UCSD-AML1 (cell line): ENCODE results near the gene SYNJ1.
"Not testable (repeated sequence)": the region's sequence is repeated elsewhere in the genome, so short reads cannot be mapped to it uniquely, and the experiment has no call there.

Experiments used
- DNase-seq: peaks from one replicate; lab custom pipeline; 2025; ENCODE audit not compliant: unreplicated experiment; lab: John Stamatoyannopoulos, UW

SYNJ1 gene

DNA sequence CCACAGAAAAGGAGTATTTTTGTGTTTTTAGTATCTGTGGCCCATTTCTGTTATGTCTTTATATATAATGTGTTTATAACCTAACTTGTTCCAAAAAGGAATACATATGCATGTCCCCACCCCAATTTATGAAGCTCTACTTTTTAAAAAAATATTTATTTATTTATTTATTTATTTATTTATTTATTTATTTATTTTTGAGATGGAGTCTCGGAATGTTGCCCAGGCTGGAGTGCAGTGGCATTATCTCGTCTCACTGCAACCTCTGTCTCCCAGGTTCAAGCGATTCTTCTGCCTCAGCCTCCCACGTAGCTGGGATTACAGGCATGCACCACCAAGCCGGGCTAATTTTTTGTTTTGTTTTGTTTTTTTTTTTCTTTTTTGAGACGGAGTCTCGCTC lies 32.3 kb downstream of the SYNJ1 start:
- not testable (repeated sequence) for DNase-seq

DNA sequence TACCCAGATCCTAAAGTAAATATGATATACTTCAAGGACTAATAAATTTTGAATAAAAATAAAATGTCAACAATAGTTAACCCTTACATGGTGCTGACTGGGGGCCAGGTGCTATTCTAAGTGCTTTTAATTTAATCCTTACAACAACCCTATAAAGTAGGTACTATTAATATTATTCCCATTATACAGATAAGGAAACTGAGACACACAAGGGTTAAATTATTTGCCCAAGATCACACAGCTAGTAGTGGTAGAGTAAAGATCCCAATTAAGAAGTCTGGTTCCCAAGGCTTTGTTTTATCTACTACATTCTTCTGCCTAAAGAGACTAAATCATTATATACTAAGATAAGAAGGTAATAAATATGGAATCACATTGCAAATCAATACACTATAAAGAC lies 34.2 kb downstream of the SYNJ1 start:
- DNase-seq, result no peak

DNA sequence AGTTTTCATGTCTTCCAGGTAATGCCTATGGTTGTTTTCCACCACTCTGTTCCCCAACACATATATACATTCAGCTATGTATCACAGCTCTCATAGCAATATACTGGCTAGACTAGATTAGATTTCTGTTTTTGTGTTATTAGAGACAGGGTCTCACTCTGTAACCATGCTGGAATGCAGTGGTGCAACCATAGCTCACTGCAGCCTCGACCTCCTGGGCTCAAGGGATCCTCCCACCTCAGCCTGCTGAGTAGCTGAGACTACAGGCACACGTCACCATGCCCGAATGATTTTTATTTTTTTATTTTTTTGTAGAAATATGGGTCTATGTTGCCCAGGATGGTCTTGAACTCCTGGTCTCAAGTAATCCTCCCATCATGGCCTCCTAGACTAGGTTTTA lies 37.7 kb downstream of the SYNJ1 start:
- no peak for DNase-seq

DNA sequence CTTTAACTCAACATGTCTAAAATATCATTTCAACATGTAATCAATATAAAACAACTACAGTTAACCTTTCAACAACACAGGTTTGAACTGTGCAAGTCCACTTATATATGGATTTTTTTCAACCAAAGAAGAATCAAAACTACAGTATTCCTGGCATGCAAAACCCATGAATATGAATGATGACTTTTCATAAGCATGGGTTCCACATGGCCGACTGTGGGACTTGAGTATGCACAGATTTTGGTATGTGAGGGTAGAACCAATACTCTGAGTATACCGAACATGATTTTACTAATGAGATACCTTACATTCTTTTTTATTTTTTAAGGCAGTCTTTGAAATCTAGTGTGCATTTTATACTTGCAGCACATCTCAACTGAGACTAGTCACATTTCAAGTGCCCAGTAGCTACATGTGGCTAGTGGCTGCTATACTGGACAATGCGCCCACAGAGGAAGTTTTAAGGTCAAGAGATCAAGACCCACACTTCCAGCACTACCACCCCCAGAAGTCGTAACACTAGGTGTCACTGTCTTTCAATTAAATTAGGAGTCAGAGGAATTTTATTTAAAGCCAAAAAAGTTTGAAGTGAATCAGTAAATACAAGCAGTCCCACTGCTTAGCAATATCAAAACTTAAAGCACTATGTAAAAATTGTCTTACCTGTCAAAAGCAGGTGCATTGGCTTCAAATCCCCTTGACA lies 40.0 kb downstream of the SYNJ1 start:
- no peak for DNase-seq

DNA sequence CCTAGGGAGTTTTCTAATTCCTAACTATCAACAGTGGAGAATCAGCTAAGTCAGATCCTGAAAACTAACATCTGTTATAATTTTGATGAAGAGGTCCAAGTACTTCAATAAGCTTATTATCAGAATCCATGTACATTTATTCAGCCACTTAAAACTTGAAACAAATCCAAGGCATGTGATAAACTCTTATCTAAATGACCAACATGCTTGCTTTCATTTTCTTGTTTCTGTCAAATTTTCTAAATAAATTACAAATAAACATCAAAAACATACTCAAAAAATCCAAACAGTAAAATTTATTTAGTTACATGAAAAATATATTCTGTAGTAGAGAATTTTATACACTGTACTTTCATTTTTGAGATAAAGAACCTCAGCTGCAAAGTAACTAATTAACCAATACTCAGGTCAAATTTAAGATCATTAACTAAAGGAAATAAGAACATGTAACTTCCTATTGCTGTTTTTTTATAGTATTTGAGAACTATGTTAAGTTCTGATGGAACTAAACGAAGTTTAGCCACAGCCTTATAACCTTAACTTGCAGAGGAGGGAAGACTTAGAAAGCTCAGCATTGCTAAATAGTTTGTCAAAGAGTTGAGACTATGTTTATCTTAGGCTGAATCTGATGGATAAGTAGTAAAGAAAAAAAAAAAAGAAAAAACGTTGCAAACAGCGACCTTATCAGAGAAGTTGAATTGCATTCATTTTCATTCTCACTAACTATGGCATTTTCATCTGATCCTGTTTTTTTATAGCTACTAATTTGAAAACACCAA lies 44.9 kb downstream of the SYNJ1 start:
- no peak for DNase-seq

DNA sequence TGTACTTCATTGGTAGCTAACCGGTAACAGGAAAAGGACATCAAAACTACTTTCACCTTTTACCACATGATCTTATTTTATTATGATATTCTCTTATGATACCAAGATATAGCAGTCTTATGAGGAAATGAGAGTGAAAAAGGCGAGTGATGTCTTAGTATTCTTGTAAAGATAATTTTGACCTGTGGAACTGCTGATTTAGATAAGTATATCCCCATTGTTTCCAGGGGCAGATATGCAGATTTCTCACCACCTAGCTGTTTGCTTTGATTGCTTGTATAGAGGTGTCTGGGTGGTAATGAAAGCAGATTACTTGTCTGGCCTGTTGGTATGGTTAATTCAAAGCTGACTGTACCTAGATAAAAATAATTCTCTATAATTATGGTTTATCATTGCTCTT lies 53.1 kb downstream of the SYNJ1 start:
- no peak for DNase-seq

DNA sequence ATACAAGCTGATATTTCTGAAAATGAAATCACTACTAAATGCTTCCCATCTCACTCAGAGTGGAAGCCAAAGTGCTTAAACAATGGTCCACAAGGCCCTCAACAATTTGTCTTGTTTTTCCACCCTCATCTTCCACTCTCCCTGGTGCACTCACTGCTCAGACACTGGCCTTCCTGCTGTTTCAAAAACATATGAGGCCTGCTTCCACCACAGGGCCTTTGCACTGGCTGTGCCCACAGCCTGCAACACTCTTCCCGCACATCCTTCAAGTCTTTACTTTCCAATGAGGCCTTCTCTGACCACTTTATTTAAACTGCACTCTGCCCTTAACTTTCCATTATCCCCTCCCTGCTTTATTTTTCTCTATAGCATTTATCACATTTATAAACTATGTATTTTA lies 53.8 kb downstream of the SYNJ1 start:
- no peak for DNase-seq

DNA sequence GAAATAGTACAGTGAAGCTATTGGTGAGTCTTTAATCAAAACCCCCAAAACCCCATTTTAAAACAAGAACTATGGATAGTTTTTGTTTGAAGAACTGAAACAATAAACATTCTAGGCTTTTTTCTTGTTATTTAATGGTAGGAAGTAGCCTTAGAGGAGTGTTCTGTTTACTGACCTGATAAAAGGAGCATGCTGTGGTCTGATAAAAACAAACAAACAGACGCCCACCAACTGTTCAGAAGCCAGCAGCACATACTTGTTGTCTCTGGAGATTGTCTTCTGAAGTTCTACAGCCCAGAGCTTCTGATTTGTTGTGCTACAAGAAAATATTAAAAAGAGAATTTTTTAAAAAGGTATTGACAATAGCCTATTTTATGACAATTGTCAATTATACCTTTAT lies 61.6 kb downstream of the SYNJ1 start:
- DNase-seq, result no peak

DNA sequence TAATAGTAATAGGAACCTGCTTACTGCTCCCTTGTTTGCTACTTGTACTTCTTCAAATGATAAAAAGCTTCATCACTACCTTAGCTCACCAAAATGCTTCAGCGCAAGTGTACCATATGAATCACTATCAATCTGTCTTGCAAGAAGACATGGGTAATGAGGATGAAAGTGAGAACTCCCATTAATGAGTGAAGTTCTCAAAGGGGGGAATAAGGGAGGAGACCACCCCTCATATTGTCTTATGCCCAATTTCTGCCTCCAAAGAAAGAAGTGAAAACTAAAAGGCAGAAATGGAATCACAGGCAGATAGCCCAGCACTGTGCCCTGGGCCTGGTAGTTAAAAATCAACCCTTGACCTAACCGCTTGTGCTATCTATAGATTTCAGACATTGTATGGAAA lies 63.7 kb downstream of the SYNJ1 start:
- DNase-seq, result not testable (repeated sequence)

DNA sequence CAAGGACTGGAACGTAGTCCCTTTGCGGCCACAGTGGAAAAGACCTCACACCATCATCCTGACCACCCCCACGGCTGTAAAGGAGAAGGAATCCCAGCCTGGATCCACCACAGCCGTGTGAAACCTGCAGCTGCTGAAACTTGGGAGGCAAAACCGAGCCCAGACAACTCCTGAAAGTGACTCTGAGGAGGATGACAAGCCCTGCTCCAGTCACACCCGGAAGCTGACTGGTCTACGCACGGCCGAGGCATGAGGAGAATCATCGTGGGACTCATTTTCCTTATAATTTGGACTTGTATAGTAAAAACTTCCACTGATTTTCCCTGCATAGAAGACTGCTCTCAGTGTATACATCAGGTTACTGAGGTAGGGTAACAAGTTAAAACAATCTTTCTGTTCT lies 65.8 kb downstream of the SYNJ1 start:
- not testable (repeated sequence) for DNase-seq

DNA sequence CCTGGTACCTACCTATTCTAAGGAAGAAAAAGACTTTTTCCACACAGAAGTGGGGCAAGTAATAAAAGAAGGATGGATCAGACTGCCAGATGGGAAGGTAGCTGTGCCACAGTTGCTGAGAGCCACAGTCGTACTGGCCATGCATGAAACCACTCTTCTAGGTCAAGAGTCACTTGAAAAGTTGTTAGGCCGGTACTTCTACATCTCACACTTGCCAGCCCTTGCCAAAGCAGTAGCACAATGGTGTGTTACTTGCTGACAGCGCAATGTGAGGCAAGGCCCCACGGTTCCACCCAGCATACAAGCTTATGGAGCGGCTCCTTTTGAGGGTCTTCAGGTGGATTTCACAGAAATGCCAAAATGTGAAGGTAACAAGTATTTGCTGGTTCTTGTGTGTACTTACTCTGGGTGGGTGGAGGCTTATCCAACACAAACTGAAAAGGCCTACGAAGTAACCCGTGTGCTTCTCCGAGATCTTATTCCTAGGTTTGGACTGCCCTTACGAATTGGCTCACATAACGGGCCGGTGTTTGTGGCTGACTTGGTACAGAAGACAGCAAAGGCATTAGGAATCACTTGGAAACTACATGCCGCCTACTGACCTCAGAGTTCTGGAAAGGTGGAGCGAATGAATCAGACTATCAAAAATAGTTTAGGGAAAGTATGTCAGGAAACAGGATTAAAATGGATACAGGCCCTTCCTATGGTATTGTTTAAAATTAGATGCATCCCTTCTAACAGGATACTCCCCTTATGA lies 66.6 kb downstream of the SYNJ1 start:
- not testable (repeated sequence) for DNase-seq

DNA sequence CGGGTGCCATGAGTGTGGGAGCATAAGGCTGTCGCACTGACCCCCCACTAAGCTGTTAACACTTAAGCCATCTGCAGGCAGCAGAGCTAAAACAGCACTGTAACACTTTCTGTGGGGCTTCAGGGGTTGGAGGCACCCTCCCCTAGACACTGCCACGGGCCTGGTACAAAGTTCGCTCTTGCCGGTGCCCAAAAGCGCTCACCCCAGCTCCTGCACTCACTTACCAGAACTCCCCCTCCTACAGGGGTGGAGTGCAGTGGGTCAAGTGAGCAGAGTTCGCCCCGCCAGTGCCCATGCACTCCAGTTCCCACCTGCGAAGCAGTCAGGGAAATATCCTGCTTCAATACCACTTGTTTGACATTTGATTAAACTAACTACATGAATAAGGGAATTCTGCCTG lies 69.3 kb downstream of the SYNJ1 start:
- no peak for DNase-seq

DNA sequence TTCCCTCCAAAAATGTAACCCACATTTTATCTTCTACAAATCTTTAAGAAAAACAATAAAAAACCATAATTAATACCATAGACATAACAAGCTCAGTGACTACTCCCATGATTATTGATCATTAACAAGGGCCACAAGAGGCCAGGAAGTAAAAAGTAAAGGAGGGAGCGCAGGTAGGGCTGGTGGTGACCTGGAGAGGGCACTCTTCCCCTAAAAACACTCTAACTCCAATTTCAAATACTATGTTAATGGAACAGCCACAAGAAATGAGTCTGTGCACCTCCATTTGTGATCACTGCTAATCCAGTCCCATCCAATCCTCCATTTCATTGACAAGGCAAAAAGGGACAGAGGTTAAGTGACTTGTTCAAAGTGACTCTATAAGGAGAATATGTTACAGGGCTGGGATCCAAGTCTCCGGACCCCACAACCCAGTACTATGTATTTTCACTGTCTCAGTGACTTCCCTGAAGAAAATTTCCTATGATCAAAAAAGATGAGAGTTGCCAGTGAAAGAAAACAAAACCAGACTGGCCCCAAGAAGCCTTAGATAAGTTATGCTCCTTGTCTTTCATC lies 74.4 kb downstream of the SYNJ1 start:
- no peak for DNase-seq

DNA sequence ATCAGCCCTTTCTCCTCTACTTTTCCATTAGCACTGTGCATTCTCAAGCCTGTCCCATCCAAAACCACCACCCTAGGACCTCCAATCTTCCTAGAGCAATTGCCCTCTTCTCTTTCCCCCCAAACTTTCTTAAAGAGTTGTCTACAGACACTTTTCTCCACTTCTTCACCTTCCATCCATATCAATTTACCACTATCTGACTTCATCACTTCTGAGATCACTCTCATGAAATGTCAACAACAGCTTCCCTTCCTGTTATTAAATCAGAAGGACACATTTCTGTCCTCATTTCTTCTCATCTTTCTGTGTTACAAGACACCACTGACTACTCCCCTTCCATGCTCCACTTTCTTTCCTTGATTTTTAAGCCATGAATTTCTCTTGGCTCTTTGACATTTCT lies 79.6 kb downstream of the SYNJ1 start:
- no peak for DNase-seq

DNA sequence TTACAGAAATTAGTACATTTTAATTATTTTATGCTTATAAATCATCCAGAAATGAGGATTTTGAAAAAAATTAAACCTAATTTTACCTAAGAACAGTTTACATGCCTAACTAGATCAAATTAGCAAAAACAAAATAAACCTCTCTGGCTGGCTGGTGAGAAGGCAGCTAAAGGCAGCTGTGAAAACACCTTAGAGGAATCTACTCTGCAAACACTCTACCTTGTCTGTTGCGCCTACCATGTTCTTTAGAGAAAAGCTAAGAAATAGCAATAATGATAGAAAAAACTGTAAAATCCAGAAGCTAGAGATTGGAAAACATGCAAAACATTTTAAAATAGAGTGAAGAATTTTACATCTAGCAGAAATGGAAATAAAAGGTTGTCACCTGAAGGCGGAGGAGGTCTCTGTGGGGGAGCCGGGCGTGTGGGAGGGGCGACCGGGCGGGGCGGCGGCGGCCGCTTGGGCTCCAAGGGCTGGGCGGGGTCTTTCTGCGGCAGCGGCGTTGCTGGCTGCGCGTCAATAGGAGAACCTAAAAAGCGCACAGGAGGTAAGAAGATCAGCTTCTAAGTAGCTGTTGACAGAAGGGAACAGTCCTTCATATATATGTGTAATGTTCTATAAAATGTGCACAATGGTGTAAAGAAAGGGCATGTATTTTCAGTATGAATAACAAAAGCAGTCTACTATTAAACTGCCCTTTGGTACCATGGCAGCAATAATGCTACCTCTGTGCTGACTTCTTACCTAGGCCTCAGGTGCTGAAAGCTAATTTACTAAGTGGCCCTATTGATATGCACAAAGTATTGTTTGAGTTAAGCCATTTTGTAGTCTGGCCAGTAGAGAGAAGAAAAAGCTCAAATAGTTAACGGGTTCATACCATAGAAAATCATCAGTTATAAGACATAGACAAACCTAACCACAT lies 82.3 kb downstream of the SYNJ1 start:
- no peak for DNase-seq

DNA sequence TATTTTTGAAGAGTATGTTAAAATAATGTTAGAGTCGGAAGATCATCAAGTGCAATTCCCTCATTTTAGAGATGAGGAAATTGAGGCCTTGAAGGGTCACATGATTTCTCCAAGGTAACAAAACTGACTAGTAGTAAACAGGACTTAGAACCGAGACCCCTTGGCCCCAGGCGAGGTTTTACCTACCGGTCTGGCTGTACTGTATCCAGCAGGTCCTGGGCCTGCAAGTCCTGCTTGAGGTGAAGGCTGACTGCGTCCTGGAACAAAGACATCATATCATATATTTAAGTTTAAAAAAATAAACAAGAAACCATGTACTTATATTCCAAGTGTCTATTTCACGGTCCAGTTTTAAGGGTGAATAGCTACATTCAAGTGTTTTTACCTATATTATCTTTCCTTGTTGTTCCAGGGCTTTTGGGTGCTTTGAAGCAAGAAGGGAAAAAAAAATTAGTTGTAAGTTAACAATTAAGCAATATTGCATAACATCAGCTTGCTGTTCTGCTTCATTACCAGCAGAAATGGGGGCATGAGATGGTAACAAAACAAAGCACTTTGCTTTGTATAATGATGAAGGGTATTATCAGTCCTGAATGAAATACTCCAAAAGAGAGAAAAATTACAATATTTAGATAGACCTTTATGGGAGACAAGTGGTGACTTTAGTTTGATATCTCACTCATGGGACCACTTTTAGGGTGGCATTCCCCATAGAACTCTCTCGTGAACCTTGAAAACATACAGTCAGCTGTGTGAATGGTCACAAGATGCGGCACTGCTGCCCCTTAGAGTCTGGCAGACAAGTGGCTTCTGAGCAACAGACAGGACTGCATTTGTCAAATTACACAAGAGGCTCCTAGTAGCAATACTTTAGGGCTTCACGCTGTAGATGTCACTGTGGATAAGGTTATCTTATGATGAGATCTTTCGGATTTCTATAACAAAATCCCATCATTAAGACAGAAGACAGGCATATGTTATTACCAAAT lies 85.8 kb downstream of the SYNJ1 start:
- no peak for DNase-seq

DNA sequence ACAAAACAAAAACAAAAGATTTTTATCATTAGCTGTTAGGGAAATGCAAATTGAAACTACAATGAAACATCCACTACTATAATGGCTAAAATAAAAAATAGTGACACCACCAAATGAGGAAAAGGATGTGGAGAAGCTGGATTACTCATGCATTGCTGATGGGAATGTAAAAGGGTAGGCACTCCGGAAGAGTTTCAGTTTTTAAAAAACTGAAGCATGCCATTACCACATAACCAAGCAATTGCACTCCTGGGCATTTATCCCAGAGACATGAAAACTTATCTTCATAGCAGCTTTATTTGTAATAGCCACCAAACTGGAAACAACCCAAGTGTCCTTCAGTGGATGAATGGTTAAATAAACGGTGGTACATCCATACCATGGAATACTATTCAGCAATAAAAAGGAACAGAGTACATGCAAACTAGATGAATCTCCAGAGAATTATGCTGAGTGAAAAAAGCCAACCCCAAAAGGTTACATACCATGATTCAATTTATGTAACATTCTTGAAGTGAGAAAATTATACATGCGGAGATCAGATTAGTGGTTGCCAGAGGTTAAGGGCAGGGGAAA lies 101.1 kb downstream of the SYNJ1 start:
- no peak for DNase-seq

DNA sequence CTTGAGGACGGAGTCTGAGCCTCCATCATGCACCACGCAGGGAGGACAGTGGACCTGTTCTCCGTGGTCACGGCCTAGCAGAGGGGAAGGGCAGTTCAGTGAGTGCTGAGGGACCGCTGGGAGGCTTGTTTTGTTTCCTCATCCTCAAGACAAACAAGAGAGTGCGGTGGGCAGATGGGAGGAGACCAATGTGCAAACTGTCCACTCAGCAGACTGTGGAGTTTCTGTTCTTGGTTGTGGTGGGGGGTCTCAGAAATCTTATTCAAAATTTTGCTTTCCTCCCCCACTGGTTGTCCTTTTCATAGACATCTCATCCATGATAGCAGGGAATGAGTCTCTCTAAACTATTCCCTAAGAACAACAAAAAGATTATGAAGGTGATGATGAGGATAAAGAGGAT lies 109.6 kb downstream of the SYNJ1 start:
- not testable (repeated sequence) for DNase-seq

DNA sequence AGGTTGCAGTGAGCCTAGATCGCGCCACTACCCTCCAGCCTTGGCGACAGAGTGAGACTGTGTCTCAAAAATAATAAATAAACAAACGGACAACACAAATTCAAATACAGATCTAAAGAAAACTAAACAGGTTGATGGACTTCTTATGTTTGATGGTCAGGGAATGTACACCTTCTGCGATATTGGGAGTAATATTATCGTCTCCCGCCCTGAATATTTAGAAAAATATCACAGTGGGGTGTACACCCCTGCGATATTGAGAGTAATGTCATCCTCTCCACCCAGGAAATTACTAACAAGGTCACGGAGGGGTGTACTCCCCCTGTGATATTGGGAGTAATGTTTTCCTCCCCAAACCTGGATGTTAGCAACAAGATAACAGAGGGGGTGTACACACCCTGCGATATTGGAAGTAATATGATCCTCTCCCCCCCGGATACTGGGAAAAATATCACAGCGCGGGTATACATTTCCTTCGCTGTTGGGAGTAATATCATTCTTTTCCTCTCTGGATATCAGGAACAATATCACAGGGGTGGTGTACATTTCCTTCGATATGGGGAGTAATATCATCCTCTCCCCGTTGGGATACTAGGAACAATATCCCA lies 114.3 kb downstream of the SYNJ1 start:
- DNase-seq, result no peak
